GM18873 (cell line): Measurements from ENCODE around the gene PEG3.

Experiments
- ATAC-seq: cut with Tn5 transposase; IDR thresholded peaks from one replicate; pipeline ENCODE4 v1.9.1; 2021; ENCODE audit warnings: mild to moderate bottlenecking, moderate library complexity, moderate number of reproducible peaks; ENCODE audit not compliant: unreplicated experiment, low FRiP score

PEG3 gene

DNA sequence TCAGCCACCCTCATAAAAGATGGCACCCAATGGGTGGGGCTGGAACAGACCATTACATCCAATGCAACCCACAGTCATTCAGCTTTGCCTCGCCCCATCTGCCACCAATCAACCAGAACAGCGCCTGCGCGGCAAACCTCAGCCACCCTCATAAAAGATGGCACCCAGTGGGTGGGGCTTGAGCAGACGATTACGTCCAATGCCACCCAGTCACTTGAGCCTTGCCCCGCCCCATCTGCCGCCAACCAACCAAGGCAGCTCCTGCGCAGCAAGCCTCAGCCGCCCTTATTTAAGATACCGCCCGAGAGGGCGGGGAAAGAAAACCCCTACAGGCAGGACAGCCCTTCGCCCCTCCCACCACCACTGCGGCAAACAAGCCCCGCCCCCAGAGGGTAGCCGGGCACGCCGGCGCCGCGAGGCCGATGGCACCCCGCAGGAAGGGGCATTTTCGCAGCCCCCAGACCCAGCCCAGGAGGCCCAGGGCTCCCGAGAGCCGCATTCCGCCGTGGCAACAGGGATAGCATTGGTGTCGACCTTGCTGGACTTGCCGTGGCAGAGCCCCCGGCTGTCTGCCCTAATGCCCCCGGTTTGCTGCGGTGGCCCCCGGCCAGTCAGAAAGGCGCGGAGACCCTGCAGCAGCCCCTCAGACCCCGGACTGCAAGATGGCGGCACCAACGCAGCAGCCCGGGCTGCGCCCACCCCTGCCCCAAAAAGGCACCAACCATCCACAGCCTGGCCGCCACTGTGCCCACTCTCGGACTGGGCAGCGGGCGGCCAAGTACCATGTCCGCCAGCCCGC, 675 bp downstream of the PEG3 start:
- ATAC-seq, result no peak

DNA sequence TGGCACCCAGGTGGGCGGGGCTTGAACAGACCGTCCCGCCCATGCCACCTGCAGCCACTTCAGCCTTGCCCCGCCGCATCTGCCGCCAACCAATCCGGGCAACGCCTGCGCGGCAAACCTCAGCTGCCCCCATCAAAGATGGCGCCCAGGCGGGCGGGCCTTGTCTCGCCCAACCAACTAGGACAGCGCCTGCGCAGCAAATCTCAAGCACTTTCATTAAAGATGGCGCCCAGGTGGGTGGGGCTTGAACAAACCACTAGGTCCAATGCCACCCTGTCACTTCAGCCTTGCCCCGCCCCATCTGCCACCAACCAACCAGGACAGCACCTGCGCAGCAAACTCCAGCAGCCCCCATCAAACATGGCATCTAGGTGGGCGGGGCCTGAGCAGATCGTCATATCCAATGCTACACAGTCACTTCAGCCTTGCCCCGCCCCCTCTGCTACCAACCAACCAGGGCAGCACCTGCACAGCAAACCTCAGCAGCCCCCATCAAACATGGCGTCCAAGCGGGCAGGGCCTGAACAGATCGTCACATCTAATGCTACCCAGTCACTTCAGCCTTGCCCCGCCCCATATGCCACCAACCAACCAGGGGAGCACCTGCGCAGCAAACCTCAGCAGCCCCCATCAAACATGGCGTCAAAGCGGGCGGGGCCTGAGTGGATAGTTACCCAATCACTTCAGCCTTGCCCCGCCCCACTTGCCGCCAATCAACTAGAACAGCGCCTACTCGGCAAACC, 1.4 kb downstream of the PEG3 start:
- ATAC-seq, result no peak

DNA sequence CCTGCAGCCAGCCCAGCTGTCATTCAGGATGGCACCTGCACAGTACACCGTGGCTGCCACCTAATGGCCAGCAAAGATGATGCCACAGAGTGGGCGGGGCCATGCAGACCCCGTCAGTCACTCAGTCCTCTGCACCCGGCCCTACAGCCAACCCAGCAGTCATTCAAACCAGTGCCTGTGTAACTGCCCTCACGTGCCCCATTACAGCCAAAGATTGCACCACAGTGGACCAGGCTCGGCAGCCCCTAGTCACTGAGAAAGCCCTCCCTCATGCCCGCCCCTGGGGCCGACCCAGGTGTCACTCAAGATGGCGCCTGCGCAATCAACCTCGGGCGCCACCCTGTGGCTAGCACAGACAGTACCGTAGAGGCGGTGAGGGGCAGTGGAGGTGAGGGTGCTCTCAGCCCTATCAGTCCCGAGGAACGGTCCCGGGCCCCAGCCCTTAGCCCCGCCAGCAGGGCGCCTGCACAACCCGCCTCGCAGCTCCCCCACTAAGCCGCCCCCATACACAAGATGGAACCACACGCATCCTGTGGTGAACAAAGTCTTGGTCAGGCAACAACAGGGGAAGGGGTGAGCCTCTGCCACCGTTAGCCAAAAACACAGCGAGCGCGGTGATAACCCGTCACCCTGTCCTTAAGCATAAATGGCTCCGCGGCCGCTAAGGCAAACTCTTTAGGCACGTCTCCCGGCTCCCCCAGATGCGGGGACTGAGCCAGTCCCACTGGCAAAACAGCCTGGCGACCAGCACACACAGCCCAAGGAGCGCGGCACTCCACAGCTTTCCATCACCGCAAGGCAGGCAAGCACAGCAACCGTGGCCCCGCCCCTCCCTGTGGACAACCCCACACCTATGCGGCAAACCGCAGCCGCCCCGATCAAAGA, 2.3 kb downstream of the PEG3 start:
- ATAC-seq, result no peak

DNA sequence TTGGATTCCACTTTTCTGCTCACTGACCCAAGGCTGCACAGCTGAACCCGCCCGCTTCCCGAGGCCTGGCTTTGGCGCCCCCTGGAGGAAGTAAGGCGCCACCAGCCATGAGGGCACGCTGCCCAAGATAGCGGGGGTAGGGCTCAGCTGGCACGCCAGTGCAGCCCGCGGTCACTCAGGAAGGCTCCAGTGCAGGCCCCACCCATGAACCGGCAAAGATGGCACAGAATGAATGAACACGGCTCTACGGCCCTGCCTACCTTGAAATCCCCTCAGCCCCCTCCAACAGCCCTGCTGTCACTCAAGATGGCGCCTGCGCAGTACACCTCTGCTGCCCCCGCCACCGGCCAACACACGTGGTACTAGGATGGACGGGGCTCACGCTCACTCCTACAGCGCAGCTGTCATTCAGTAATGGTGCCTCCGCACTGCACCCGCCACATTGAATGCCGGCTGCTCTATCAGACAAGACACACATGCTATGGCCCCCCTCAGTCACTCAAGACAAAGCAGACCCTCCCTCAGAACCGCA, 3.0 kb downstream of the PEG3 start:
- ATAC-seq, result no peak

DNA sequence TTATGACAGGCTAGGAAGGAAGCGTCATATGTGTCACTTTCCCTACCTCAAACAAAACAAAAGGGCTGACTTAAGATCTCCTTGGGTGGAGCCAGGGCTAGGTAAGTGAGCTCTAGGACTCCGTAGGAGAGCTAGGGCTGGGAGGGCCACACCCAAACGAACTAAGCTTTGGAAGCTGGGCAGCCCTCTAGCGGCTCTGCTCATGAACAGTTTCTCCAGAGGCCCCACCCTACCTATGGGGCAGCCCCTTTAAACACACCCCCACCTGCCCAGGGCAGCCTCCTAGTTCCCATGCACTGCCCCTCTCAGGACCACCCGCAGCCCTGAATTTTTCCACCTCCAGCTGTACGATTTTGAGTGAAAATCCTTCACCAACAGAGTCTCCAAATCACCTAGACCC, 3.5 kb downstream of the PEG3 start:
- ATAC-seq, result no peak

DNA sequence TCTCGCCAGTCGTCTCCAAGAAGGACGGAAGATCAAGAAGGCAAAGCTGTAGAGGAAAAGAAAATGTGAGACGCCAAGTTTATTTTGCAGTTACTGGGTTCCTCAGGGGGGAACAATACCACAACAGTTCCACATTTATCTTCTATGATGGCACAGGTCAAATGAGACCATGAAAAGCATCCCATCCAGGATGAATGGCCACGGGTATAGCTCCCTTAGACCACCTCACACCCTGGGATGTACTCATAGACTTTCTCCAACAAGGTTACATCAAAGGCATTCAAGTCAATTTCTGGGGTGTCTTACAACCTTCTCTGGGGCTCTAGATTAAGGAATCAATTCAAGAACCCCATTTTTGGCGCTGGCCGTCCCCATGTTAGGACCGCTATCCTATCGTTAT, 4.5 kb downstream of the PEG3 start:
- no peak for ATAC-seq

DNA sequence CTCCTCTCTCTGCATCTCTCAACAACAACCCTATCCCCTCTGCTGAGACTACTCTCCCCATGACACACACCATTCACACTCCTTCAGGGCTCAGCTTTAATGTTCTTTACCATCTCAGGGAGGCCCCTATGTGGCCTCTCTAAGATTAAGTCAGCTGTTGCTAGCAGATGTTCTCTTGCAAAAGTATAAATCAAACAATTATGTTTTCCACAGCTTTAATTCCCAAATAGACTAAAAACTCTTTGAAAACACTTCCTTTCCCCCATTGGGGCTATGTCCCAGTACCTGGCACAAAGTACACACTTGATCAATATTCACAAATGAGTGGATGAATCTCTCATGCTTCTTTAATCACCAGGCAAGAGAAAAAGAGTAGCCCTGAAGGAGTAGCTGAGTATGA, 5.1 kb downstream of the PEG3 start:
- ATAC-seq, result no peak

DNA sequence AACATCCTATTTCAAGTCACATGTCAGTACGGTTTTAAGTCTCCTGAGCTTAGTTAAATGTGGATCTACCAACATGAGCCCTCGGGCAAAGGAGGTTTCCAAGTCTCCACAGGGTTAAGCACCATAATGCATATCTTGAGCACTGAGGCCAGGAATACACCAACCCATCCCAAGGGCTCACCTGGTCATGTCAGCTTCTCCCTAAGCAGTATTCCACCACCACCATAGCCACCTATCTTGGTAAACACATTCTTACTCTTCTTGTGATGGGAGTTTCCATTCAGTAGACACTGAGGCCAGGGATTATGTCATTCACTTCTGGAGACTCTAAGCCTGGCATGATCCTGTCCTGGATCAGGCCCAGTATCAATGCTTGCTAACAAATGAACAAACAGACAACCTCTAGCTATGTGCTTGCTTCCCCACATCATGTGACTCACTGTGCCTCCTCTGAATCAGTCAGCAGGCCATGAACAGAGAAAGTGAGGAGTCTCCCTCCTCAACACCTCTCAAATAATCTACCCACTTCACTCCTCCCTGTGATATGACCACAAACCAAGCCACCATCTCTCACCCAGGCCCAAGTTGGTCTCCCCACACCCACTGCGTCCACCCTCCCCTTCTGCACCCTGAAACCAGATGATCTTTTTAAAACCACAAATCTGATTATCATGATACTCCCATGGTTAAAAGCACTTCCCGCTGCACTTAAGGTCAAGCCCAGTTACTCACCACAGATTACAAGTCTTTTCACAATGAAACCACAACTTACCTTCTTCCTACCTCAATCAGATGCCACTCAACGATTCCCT, 5.8 kb downstream of the PEG3 start:
- no peak for ATAC-seq

DNA sequence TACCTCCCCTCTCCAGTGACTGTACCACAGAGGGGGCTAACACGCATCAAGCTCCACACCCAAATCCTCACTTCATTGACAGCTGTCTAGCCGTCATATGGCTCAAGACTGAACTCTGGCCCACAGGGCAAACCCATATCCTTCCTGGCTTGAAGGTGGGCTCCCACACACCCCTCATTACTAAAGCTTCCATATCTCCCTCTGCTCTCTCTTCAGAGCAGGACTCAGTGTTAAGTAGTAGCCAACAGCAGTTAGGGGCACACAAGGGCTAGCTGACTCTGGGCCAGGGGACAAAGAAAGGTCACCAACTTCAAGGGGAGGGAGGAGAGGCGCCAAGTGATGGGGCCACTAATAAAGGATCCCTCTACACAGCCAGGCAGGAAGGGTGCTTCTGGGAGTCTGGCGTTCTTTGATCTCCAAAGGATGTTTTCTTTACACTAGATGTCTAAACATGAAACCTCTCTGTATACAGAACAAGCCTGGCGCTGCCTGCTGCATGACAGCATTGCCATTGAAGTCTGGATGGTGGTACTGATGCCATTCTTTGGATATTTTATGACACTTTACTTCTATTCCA, 8.1 kb downstream of the PEG3 start:
- no peak for ATAC-seq

DNA sequence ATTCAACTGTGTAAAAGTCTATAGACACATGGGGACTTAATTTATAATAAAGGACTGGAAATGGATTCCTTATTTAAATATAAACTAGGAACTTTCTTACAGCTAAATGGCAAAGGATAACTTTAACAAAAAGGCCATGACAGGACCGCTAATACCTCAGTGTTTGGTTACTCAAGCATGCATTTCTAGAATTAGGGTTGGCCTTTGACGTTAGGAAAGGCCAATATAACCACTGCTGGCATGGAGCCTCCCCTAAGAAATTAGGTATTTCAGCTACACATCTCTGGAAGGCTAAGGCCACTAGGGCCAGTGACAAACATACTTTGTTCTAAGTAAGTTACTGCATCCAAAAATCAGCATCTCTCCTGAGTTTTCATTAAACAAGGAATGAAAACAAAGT, 9.3 kb downstream of the PEG3 start:
- no peak for ATAC-seq

DNA sequence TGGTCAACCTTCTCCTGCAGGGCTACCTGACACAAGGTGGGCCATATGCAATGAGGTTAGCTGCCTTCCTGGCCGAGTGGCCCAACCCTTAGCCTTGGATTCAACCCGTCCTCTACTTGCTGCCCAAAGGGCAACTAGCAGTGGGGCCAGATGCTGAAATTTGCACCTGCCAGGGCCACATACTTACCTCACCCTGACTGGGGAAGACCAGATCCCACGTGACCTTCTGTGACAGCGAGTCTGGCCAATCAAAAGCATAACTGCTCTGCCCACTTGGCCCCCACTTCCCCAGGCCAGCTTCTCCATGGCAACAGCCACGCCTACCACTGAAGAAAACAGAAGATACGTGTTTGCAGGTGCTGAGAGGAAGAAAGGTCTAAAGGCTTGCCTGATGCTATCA, 10.9 kb downstream of the PEG3 start:
- no peak for ATAC-seq

DNA sequence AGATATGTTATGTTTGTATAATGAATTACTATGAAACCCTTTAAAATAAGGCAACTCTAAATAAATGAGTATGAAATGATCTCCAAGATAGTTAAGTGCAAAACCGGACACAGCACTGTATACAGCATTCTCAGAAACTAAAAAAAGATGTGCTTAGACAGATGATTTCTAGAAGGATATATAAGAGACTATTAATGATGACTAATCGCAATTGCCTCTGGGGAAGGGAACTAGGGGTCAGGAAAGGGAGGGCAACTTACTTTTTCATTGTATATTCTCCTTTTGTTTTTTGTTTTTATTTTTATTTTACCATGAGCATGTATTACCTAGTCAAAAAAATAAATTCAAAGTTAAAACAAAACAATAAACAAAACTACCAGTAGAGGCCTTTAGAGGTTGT, 12.8 kb downstream of the PEG3 start:
- ATAC-seq, result no peak

DNA sequence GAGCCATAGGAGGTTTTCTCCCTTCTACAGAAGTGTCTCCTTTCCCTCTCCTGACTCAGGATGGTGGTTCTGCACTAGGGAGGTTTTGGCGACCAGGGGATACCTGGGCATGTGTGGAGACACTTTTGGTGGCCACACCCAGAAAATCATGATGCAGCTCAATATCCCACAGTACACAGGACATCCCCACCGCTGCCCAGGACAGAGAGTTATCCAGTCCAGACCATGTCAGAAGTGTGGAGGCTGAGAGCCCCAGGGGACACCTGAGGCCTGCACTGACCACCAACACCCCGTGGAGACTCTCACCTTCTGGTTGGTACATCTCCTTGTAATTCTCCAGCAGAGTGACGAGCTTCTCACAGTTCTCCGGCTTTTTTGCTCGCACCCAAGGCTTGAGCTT, 16.6 kb downstream of the PEG3 start:
- no peak for ATAC-seq

DNA sequence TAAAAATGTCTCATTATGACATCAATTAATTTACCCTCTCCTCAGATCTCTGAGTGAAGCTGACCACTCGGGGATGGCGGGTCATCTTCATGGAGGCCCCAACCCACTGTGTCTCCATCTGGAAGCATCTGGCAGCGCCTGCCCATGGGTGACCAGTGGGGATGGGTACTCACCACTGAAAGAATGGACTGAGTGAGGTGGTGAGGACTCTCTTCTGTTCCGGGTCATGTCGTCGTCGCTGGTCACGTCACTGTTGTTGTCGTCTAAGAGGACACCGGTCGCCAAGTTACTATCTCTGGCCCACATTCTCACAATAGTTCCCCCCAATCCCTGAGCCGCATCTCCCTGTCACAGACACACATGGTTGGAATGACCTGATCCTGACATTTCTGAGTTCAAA, 17.1 kb downstream of the PEG3 start:
- ATAC-seq, result no peak

DNA sequence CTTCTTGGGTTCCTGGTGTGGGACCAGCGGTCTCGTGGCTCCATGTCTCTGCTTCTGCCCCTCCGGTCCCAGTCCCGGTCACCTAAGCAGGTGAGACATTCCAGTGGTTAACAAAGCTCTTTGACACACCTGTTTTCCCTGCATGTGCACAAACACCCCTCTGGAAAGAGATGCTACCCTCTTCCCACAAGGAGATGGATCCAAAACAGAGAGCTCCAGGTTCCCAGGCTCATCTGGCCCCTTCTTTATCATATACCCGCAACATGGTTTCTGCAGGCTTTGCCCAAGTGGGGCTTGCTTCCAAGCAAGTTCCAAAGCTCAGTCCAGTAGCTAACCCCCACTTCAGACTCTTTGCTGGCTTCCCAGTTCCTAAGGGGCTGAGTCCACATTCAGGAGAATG, 17.8 kb downstream of the PEG3 start:
- no peak for ATAC-seq

DNA sequence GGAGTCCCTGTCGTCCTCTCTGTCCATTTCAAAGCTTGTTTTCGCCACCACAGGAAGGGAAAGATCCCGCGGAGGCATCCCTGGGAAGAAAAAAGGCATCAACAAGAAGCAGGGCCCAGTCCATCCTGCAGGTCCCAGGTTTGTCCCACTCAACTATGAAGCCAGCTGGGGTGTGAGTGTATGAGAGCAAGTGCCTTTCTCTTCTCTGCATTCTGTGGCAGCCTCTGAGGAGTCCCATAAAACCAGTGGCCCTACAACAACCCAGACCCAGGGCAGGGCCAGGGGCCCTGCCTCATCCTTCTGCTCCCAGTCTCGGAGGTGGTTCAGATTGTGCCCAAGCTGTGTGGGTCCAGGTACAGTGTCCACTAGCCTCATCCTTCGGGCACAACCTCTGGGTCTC, 18.9 kb downstream of the PEG3 start:
- ATAC-seq, result no peak

DNA sequence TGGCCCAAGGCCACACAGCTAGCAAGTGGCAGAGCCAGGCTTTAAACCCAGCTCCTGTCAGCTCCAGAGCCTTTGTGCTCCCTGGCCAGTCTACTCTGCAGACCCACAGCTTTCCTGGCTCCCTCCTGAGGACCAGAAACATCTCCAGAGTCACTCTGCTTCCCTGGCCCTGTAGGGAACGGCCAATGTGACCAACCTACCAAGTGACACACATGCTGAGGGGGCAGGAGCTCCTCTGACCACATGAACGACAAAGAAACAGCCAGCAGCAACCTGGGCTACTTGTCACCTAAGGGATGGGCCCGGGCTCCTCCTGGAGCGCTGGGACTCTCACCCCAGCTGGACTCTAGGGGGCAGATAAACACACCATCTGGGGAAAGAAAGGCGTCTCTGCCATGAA, 19.3 kb downstream of the PEG3 start:
- ATAC-seq, result no peak

DNA sequence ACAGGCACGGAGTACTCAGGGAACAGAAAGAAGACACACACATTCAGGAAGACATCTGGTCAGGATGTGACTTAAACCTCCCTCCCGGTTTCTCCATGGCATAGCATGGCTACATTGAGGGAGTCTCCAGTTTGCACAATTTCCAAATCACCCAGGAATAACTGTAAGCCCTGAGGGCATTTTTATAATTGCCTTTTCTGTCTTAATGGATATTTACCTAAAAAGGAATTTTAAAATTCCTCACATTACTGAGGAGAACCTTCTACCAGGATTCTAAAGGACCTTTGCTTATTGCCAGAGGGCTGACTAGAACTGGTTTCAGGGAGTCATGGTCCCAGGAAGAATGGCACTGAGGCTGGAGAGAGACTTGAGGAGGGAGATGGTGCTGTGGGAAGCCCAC, 21.4 kb downstream of the PEG3 start:
- ATAC-seq, result no peak

DNA sequence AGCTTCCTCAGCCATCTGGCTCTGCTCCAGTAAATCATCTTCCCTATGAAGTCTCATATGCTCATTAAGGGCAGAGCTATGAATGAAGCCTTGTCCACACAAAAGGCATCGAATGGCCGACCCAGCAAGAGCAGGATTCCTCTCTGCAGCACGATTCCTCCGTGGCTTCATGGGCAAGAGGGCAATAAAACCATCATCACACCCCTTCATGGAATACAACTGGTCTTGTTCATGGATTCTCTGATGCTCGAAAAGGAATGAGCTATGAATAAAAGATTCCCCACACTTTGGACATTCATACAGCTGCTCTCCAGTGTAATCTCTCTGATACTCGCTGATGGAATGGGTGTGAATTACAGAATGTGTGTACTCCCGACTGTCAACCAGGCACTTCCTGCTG, 25.9 kb downstream of the PEG3 start:
- ATAC-seq, result no peak

DNA sequence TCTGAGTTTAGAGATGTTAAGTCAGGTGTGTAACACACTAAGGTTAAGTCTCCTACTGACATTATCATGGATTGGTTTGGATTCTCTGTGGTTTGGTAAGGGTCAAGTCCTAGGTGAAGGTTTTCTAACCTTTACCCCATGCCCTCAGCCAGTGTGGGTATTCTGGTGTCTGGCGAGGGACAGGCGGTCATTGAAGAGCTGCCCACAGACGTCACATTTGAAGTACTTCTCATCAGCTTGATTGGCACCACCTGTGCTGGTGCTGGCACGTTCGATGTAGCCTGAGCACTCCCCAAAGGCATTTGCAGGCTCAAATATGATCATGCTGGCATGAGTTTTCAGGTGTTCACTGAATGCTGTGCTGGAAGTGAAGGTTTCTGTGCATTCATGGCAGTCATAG, 27.0 kb downstream of the PEG3 start:
- ATAC-seq, result no peak
